ENCODE results near the gene ITPR3.

Gene ITPR3

GRCh38 chr6:33678233-33678931, 57.3 kb downstream of the ITPR3 start:
- DNase-seq = no peak
- no peak for TF ChIP-seq CTCF (IDR thresholded peaks at IDR 0.05; ENCODE audit: low read depth, low read length, missing control alignments)
- Histone ChIP-seq H3K36me3 (replicated peaks) (no peaks in the 10 kb centered on the region), H3K4me3 (ENCODE audit: low read depth, low read length) (no peak overlapping the region), H3K27ac (no peak overlapping the region), H3K27me3 (replicated peaks) (no peaks in the 10 kb centered on the region)
- in situ Hi-C loops (cut with HindIII; ENCODE audit: low pct_ligation_motif_present, low sequenced_read_pairs) = no loop called here

- Histone ChIP-seq H3K4me3 (ENCODE audit: low read depth, low read length) (no peak overlapping the region), H3K27ac (no peak overlapping the region), H3K36me3 (replicated peaks) (no peaks in the 10 kb centered on the region), H3K27me3 (replicated peaks) (no peaks in the 10 kb centered on the region)
- TF ChIP-seq CTCF (IDR thresholded peaks at IDR 0.05; ENCODE audit: low read depth, low read length, missing control alignments) = no peak
- no peak for DNase-seq
- in situ Hi-C loops (cut with HindIII; ENCODE audit: low pct_ligation_motif_present, low sequenced_read_pairs) = no loop called here
Observed at GRCh38 chr6:33678932-33679490, 57.9 kb downstream of the ITPR3 start.

- in situ Hi-C loops (cut with HindIII; ENCODE audit: low pct_ligation_motif_present, low sequenced_read_pairs) = no loop called here
- TF ChIP-seq CTCF (IDR thresholded peaks at IDR 0.05; ENCODE audit: low read depth, low read length, missing control alignments) = no peak
- no peak overlapping the region for H3K27ac ChIP-seq
- H3K27me3 ChIP-seq (replicated peaks) = no peaks in the 10 kb centered on the region
- no peaks in the 10 kb centered on the region for H3K36me3 ChIP-seq (replicated peaks)
- no peak for DNase-seq
- H3K4me3 ChIP-seq (ENCODE audit: low read depth, low read length) = no peak overlapping the region
Observed at GRCh38 chr6:33679761-33680160, 58.6 kb downstream of the ITPR3 start.

- in situ Hi-C loops (cut with HindIII; ENCODE audit: low pct_ligation_motif_present, low sequenced_read_pairs) = no loop called here
- DNase-seq = no peak
- TF ChIP-seq CTCF (IDR thresholded peaks at IDR 0.05; ENCODE audit: low read depth, low read length, missing control alignments) = no peak
- no peak overlapping the region for H3K4me3 ChIP-seq (ENCODE audit: low read depth, low read length)
- no peak overlapping the region for H3K27ac ChIP-seq
- no peaks in the 10 kb centered on the region for H3K36me3 ChIP-seq (replicated peaks)
- H3K27me3 ChIP-seq (replicated peaks) = no peaks in the 10 kb centered on the region
Observed at GRCh38 chr6:33682341-33682740, 61.2 kb downstream of the ITPR3 start.

- H3K36me3 ChIP-seq (replicated peaks) = no peaks in the 10 kb centered on the region
- no peak for DNase-seq
- H3K27ac ChIP-seq = no peak overlapping the region
- no peaks in the 10 kb centered on the region for H3K27me3 ChIP-seq (replicated peaks)
- no peak overlapping the region for H3K4me3 ChIP-seq (ENCODE audit: low read depth, low read length)
- in situ Hi-C loops (cut with HindIII; ENCODE audit: low pct_ligation_motif_present, low sequenced_read_pairs) = no loop called here
- TF ChIP-seq CTCF (IDR thresholded peaks at IDR 0.05; ENCODE audit: low read depth, low read length, missing control alignments) = no peak
Observed at GRCh38 chr6:33683051-33683571, 62.0 kb downstream of the ITPR3 start.

All from brain microvascular endothelial cell (primary cell).